Neural progenitor cell (in vitro differentiated cells): ENCODE results near the gene EMILIN3. TPM values are rescaled to one million over a fixed set of nuclear protein-coding genes. Genes with fewer than 3 reads are reported as not detected.

ENCODE experiments used
- DNase-seq: peaks from one replicate; pipeline ENCODE4 v3.0.0-alpha.2; 2016; ENCODE audit warnings: low spot score
- H2AFZ ChIP-seq: fragments of 200-600 bp; sonication (generic); replicated peaks from 2 replicates; pipeline ENCODE4 v1.6.1; 2016; ENCODE audit warnings: antibody characterized with exemption
- H3F3A ChIP-seq: fragments of 200-600 bp; sonication (generic); 2 replicates; pipeline ENCODE4 v1.6.1; 2016; ENCODE audit warnings: antibody characterized with exemption, low read depth
- H3K27ac ChIP-seq: fragments of 200-600 bp; sonication (generic); 2 replicates; pipeline ENCODE4 v1.5.1; 2016; ENCODE audit warnings: mild to moderate bottlenecking
- H3K27me3 ChIP-seq: fragments of 200-600 bp; sonication (generic); 2 replicates; pipeline ENCODE4 v1.6.1; 2016; ENCODE audit warnings: mild to moderate bottlenecking, moderate library complexity
- H3K36me3 ChIP-seq: fragments of 200-600 bp; sonication (generic); 2 replicates; pipeline ENCODE4 v1.5.1; 2016
- H3K4me1 ChIP-seq: fragments of 200-600 bp; sonication (generic); 2 replicates; pipeline ENCODE4 v1.6.1; 2016; ENCODE audit warnings: mixed run types
- H3K4me2 ChIP-seq: fragments of 200-600 bp; sonication (generic); 2 replicates; pipeline ENCODE4 v1.6.1; 2016
- H3K4me3 ChIP-seq: fragments of 200-600 bp; sonication (generic); 2 replicates; pipeline ENCODE4 v1.5.1; 2016
- H3K79me2 ChIP-seq: fragments of 200-600 bp; sonication (generic); 2 replicates; pipeline ENCODE4 v1.6.1; 2016; ENCODE audit warnings: low read depth
- H3K9ac ChIP-seq: fragments of 200-600 bp; sonication (generic); 2 replicates; pipeline ENCODE4 v1.6.1; 2016
- H3K9me3 ChIP-seq: fragments of 200-600 bp; sonication (generic); 2 replicates; pipeline ENCODE4 v1.5.1; 2016; ENCODE audit warnings: low read depth
- H4K20me1 ChIP-seq: fragments of 200-600 bp; sonication (generic); 2 replicates; pipeline ENCODE4 v1.6.1; 2016; ENCODE audit warnings: low read depth
- H3K27ac Mint-ChIP-seq: 3 replicates; pipeline ENCODE4 v1.8.0; 2021; ENCODE audit warnings: mixed read lengths
- H3K27me3 Mint-ChIP-seq: 2 replicates; pipeline ENCODE4 v1.8.0; 2022; ENCODE audit warnings: low read depth, mild to moderate bottlenecking, inconsistent platforms, moderate library complexity, mixed read lengths; ENCODE audit not compliant: insufficient read depth
- H3K36me3 Mint-ChIP-seq: 3 replicates; pipeline ENCODE4 v1.8.0; 2021; ENCODE audit warnings: mixed read lengths
- H3K4me1 Mint-ChIP-seq: 3 replicates; pipeline ENCODE4 v1.8.0; 2021; ENCODE audit warnings: mixed read lengths
- H3K4me3 Mint-ChIP-seq: 3 replicates; pipeline ENCODE4 v1.8.0; 2021; ENCODE audit warnings: mild to moderate bottlenecking, moderate library complexity, mixed read lengths
- H3K9me3 Mint-ChIP-seq: 3 replicates; pipeline ENCODE4 v1.8.0; 2020; ENCODE audit warnings: mixed read lengths
- EZH2 ChIP-seq: fragments of 200-600 bp; sonication (generic); IDR thresholded peaks from 2 replicates; pipeline ENCODE4 v1.6.1; 2017; ENCODE audit warnings: antibody characterized with exemption, mild to moderate bottlenecking, moderate library complexity
- EZH2phosphoT487 ChIP-seq: fragments of 200-600 bp; sonication (generic); IDR thresholded peaks from 2 replicates; pipeline ENCODE4 v1.6.1; 2017; ENCODE audit warnings: antibody characterized with exemption
- total RNA-seq: library from RNA; depleted of rRNA; stranded (reverse); fragments of >200 nt; gene quantifications from 2 replicates; pipeline ENCODE4 v1.2.3, GENCODE V29; 2015; ENCODE audit warnings: low replicate concordance
- TF ChIP-seq, protein P1 (sequence below): fragments of 200-600 bp; sonication (generic); IDR thresholded peaks from 2 replicates; pipeline ENCODE4 v1.5.1; 2017; ENCODE audit warnings: antibody characterized with exemption, mild to moderate bottlenecking

The EMILIN3 gene
- total RNA-seq, 1 donor from 2014 or later: 3.5 TPM

DNA sequence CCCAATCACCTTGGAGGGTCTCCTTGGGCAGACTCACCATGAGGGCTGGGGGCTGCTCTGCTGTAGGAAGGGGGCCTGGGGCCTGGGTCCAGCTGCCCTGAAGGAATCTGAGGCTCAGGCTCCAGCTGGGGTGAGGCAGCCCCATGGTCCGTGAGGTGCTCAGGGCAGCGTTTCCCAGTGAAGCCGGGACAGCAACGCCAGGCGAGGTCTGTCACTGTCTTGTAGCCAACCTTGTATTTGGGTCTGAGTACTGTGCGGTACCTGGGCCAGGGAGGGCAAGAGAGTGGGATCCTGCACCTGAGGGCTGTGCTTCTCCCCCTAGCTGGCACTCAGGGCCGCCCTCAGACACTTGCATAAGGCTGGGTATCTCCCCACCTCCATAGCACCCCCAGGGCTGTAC, 3.0 kb downstream of the EMILIN3 start:
- Mint-ChIP-seq H3K27me3 (peaks cover 19% of the 10 kb centered on the region), H3K4me3 (no peak overlapping the region), H3K4me1 (peaks cover 18% of the 10 kb centered on the region), H3K27ac (no peak overlapping the region), H3K36me3 (no peaks in the 10 kb centered on the region), H3K9me3 (no peaks in the 10 kb centered on the region)
- H3K4me3 ChIP-seq: no peak overlapping the region
- no peak overlapping the region for H3K9ac ChIP-seq
- peaks cover 49% of the 10 kb centered on the region for H3K27me3 ChIP-seq
- H3K79me2 ChIP-seq: no peaks in the 10 kb centered on the region
- H3K9me3 ChIP-seq: no peaks in the 10 kb centered on the region
- H3K27ac ChIP-seq: no peak overlapping the region
- H3F3A ChIP-seq: peaks cover 12% of the 10 kb centered on the region
- H4K20me1 ChIP-seq: peaks cover 13% of the 10 kb centered on the region
- no peak for DNase-seq
- H2AFZ ChIP-seq: no peak overlapping the region
- no peak for TF ChIP-seq EZH2phosphoT487
- TF ChIP-seq, protein P1, sequence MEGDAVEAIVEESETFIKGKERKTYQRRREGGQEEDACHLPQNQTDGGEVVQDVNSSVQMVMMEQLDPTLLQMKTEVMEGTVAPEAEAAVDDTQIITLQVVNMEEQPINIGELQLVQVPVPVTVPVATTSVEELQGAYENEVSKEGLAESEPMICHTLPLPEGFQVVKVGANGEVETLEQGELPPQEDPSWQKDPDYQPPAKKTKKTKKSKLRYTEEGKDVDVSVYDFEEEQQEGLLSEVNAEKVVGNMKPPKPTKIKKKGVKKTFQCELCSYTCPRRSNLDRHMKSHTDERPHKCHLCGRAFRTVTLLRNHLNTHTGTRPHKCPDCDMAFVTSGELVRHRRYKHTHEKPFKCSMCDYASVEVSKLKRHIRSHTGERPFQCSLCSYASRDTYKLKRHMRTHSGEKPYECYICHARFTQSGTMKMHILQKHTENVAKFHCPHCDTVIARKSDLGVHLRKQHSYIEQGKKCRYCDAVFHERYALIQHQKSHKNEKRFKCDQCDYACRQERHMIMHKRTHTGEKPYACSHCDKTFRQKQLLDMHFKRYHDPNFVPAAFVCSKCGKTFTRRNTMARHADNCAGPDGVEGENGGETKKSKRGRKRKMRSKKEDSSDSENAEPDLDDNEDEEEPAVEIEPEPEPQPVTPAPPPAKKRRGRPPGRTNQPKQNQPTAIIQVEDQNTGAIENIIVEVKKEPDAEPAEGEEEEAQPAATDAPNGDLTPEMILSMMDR: no peak
- no peak for TF ChIP-seq EZH2
- no peaks in the 10 kb centered on the region for H3K36me3 ChIP-seq
- no peak overlapping the region for H3K4me2 ChIP-seq
- H3K4me1 ChIP-seq: peaks cover 9% of the 10 kb centered on the region

DNA sequence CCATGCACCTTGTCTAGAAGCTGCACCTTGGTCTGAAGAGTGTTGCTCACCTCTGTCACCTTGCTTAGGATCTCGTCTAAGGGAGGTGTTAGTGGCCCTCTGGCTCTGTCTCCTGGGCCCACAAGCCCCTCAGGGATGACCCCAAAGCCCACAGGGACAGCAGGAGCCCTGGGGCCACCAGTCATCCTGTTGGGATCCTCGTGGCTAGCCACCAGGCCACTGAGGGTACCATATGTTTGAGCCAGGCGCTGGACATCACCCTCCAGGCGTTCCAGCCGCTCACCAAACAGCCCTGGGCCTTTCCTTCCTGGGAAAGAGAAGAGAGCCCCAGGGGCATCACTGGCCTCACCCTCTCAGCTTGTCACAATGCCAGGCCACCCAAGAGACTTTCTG, 3.9 kb downstream of the EMILIN3 start:
- H3K27me3 Mint-ChIP-seq: peaks cover 14% of the 10 kb centered on the region
- Histone ChIP-seq H3K36me3 (no peaks in the 10 kb centered on the region), H2AFZ (no peak overlapping the region), H4K20me1 (peaks cover 13% of the 10 kb centered on the region), H3K9me3 (no peaks in the 10 kb centered on the region), H3K27ac (no peak overlapping the region), H3K4me3 (no peak overlapping the region), H3K4me1 (peaks cover 9% of the 10 kb centered on the region), H3K27me3 (peaks cover 40% of the 10 kb centered on the region), H3F3A (peaks cover 9% of the 10 kb centered on the region), H3K9ac (no peak overlapping the region), H3K4me2 (no peak overlapping the region), H3K79me2 (no peaks in the 10 kb centered on the region)
- no peaks in the 10 kb centered on the region for H3K9me3 Mint-ChIP-seq
- H3K36me3 Mint-ChIP-seq: no peaks in the 10 kb centered on the region
- TF ChIP-seq, protein P1: no peak
- no peak for TF ChIP-seq EZH2phosphoT487
- TF ChIP-seq EZH2: no peak
- peaks cover 18% of the 10 kb centered on the region for H3K4me1 Mint-ChIP-seq
- no peak overlapping the region for H3K4me3 Mint-ChIP-seq
- no peak for DNase-seq
- no peak overlapping the region for H3K27ac Mint-ChIP-seq

DNA sequence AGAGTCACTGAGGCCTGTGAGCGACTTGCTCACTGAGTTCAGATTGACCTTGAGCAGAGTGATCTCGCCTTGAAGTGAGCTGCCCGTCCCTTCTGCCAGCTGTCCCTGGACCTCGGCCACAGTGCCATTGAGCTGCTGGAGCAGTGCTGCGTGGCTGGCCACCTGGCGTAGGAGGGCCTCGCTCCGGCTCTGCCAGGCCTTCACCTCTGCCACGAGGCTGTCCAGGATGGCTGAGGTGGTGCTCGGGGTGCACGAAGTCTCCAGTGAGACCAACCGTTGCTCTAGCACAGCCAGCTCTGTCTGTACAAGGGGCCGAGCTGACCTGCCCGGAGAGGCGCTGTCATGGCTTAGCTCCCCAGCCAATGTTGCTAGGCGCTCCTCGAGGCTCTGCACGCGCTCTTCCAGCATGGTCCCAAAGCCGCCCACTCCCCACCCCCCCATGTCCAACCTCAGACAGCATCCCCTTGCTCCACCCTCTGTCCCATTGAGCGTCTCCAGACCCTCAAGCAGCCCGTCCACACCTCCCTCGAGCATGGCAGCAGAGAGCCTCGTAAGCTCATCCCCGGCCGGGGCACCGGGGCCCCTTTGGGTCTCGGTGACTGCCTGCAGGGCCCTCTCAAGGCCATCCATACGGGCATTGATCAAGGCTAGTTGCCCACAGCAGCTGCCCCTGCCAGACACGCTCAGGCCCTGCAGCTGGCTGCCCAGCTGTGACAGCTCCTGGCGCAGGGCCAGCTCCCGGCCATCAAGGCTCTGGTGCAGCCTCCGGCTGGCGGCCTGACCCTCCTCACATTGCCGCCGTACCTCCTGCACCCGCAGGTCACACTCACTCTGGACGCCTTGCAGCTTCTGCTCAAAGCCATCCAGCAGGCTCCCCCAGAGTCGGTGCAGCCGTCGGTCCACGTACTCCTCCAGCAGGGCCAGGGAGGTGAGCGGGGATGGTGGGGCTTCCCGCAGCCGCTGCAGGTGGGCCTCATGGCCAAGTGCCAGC, 4.6 kb downstream of the EMILIN3 start:
- peaks cover 33% of the 10 kb centered on the region for H3K27me3 ChIP-seq
- Mint-ChIP-seq H3K4me1 (peaks cover 12% of the 10 kb centered on the region), H3K4me3 (no peak overlapping the region), H3K27me3 (peaks cover 10% of the 10 kb centered on the region), H3K36me3 (no peaks in the 10 kb centered on the region), H3K27ac (no peak overlapping the region), H3K9me3 (no peaks in the 10 kb centered on the region)
- DNase-seq: no peak
- no peak overlapping the region for H3K9ac ChIP-seq
- no peaks in the 10 kb centered on the region for H3K79me2 ChIP-seq
- H2AFZ ChIP-seq: no peak overlapping the region
- H3K4me3 ChIP-seq: no peak overlapping the region
- TF ChIP-seq EZH2phosphoT487 (no peak), EZH2 (no peak)
- TF ChIP-seq, protein P1: no peak
- no peak overlapping the region for H3K4me2 ChIP-seq
- no peaks in the 10 kb centered on the region for H3K9me3 ChIP-seq
- H3F3A ChIP-seq: peaks cover 2% of the 10 kb centered on the region
- no peaks in the 10 kb centered on the region for H3K36me3 ChIP-seq
- peaks cover 3% of the 10 kb centered on the region for H3K4me1 ChIP-seq
- H3K27ac ChIP-seq: no peak overlapping the region
- peaks cover 13% of the 10 kb centered on the region for H4K20me1 ChIP-seq
